ENCODE results near the gene RAB17. TPM values are rescaled to one million over a fixed set of nuclear protein-coding genes. Genes with fewer than 3 reads are reported as not detected.

The RAB17 gene
- total RNA-seq, 1 donor, result 0.36 TPM

GRCh38 chr2:237575869-237576862 is 14.4 kb downstream of the RAB17 start:
- H3K4me1 ChIP-seq (ENCODE audit: insufficient read depth, low read length), result peaks cover 4% of the 10 kb centered on the region
- no peak overlapping the region for H2AFZ ChIP-seq (ENCODE audit: low read length)
- no peaks in the 10 kb centered on the region for H4K20me1 ChIP-seq (ENCODE audit: insufficient read depth, low read length)
- no peak overlapping the region for H3K4me2 ChIP-seq (ENCODE audit: insufficient read depth, low read length)
- no peaks in the 10 kb centered on the region for H3K79me2 ChIP-seq (ENCODE audit: insufficient read depth, low read length)
- no peak for TF ChIP-seq CTCF (IDR thresholded peaks at IDR 0.05; ENCODE audit: extremely low read depth, low read depth, low read length)
- no peak overlapping the region for H3K27ac ChIP-seq (ENCODE audit: low read depth, low read length)
- H3K9me3 ChIP-seq (ENCODE audit: low read depth, low read length), result no peaks in the 10 kb centered on the region
- peak; percentile 63 for DNase-seq (ENCODE audit: insufficient read length, low spot score, missing footprints)
- H3K36me3 ChIP-seq (ENCODE audit: insufficient read depth, low read length), result no peaks in the 10 kb centered on the region
- no peak overlapping the region for H3K4me3 ChIP-seq (ENCODE audit: insufficient read depth, low read length)
- peaks cover 13% of the 10 kb centered on the region for H3K27me3 ChIP-seq (ENCODE audit: insufficient read depth, low read length)

- peak; percentile 69 for DNase-seq (ENCODE audit: insufficient read length, low spot score, missing footprints)
- peaks cover 12% of the 10 kb centered on the region for H3K27me3 ChIP-seq (ENCODE audit: insufficient read depth, low read length)
- no peak overlapping the region for H2AFZ ChIP-seq (ENCODE audit: low read length)
- H3K4me1 ChIP-seq (ENCODE audit: insufficient read depth, low read length), result peaks cover 4% of the 10 kb centered on the region
- TF ChIP-seq CTCF (IDR thresholded peaks at IDR 0.05; ENCODE audit: extremely low read depth, low read depth, low read length), result no peak
- H3K9me3 ChIP-seq (ENCODE audit: low read depth, low read length), result no peaks in the 10 kb centered on the region
- no peaks in the 10 kb centered on the region for H3K79me2 ChIP-seq (ENCODE audit: insufficient read depth, low read length)
- H3K4me2 ChIP-seq (ENCODE audit: insufficient read depth, low read length), result no peak overlapping the region
- H4K20me1 ChIP-seq (ENCODE audit: insufficient read depth, low read length), result no peaks in the 10 kb centered on the region
- no peak overlapping the region for H3K4me3 ChIP-seq (ENCODE audit: insufficient read depth, low read length)
- H3K36me3 ChIP-seq (ENCODE audit: insufficient read depth, low read length), result no peaks in the 10 kb centered on the region
- H3K27ac ChIP-seq (ENCODE audit: low read depth, low read length), result no peak overlapping the region
Observed at GRCh38 chr2:237574894-237575868, 15.4 kb downstream of the RAB17 start.

GRCh38 chr2:237574467-237574866 is 16.1 kb downstream of the RAB17 start:
- peaks cover 4% of the 10 kb centered on the region for H3K4me1 ChIP-seq (ENCODE audit: insufficient read depth, low read length)
- no peaks in the 10 kb centered on the region for H3K36me3 ChIP-seq (ENCODE audit: insufficient read depth, low read length)
- H3K4me2 ChIP-seq (ENCODE audit: insufficient read depth, low read length), result no peak overlapping the region
- no peak overlapping the region for H3K4me3 ChIP-seq (ENCODE audit: insufficient read depth, low read length)
- H3K27me3 ChIP-seq (ENCODE audit: insufficient read depth, low read length), result peaks cover 6% of the 10 kb centered on the region
- H3K79me2 ChIP-seq (ENCODE audit: insufficient read depth, low read length), result no peaks in the 10 kb centered on the region
- H4K20me1 ChIP-seq (ENCODE audit: insufficient read depth, low read length), result no peaks in the 10 kb centered on the region
- no peak overlapping the region for H3K27ac ChIP-seq (ENCODE audit: low read depth, low read length)
- H3K9me3 ChIP-seq (ENCODE audit: low read depth, low read length), result no peaks in the 10 kb centered on the region
- DNase-seq (ENCODE audit: insufficient read length, low spot score, missing footprints), result peak; percentile 78
- H2AFZ ChIP-seq (ENCODE audit: low read length), result no peak overlapping the region
- no peak for TF ChIP-seq CTCF (IDR thresholded peaks at IDR 0.05; ENCODE audit: extremely low read depth, low read depth, low read length)
